HG02884 (cell line): ENCODE results near the gene CHKB.
"Not testable (repeated sequence)": the region's sequence is repeated elsewhere in the genome, so short reads cannot be mapped to it uniquely, and the experiment has no call there.

Experiments
- ATAC-seq: cut with Tn5 transposase; IDR thresholded peaks from one replicate; pipeline ENCODE4 v1.9.1; 2021; ENCODE audit warnings: mild to moderate bottlenecking, moderate library complexity; ENCODE audit not compliant: unreplicated experiment

The CHKB gene

GRCh38 chr22:50612528-50613221, 30.0 kb upstream of the CHKB start:
- ATAC-seq, result no peak

- no peak for ATAC-seq
These were observed 29.5 kb upstream of the CHKB start for GRCh38 chr22:50612168-50612527.

GRCh38 chr22:50611341-50612060, 28.9 kb upstream of the CHKB start:
- no peak for ATAC-seq

GRCh38 chr22:50610581-50610980, 27.9 kb upstream of the CHKB start:
- no peak for ATAC-seq

- no peak for ATAC-seq
These were observed 27.4 kb upstream of the CHKB start for GRCh38 chr22:50610041-50610451.

GRCh38 chr22:50609599-50609998, 26.9 kb upstream of the CHKB start:
- ATAC-seq, result no peak

GRCh38 chr22:50608996-50609395, 26.3 kb upstream of the CHKB start:
- ATAC-seq, result no peak

GRCh38 chr22:50608058-50608840, 25.6 kb upstream of the CHKB start:
- not testable (repeated sequence) for ATAC-seq

- no peak for ATAC-seq
These were observed 25.0 kb upstream of the CHKB start for GRCh38 chr22:50607659-50608020.

- no peak for ATAC-seq
These were observed 24.5 kb upstream of the CHKB start for GRCh38 chr22:50606946-50607658.

GRCh38 chr22:50606165-50606945, 23.7 kb upstream of the CHKB start:
- ATAC-seq, result no peak

- ATAC-seq, result no peak
These were observed 23.0 kb upstream of the CHKB start for GRCh38 chr22:50605613-50606074.

GRCh38 chr22:50605002-50605612, 22.5 kb upstream of the CHKB start:
- ATAC-seq, result no peak

GRCh38 chr22:50604256-50605001, 21.8 kb upstream of the CHKB start:
- no peak for ATAC-seq

- ATAC-seq, result no peak
These were observed 21.0 kb upstream of the CHKB start for GRCh38 chr22:50603511-50604255.

- no peak for ATAC-seq
These were observed 19.7 kb upstream of the CHKB start for GRCh38 chr22:50602338-50602700.

GRCh38 chr22:50601669-50602337, 19.2 kb upstream of the CHKB start:
- ATAC-seq, result no peak
